ENCODE measurements around the gene ALS2CL. TPM values are rescaled to one million over a fixed set of nuclear protein-coding genes. Genes with fewer than 3 reads are reported as not detected.

Gene ALS2CL
- total and polyA plus RNA-seq, 2 experiments from 2014 or later, result 3.4 to 11.8 TPM

DNA sequence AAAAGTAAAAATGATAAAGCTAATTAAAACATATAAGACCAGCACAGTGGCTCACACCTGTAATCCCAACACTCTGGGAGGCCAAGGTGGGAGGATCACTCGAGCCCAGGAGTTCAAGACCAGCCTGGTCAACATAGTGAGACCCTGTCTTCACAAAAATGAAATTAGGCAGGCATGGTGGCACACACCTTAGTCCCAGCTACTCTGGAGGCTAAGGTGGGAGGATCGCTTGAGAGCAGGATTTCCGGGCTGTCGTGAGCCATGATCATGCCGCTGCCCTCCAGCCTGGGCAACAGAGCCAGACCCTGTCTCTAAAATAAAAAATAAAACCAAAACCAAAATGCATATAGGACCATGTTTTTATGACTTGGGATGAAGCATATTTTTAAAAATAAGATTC, 29.0 kb upstream of the ALS2CL start (continued):
- TF ChIP-seq POLR2AphosphoS5 (IDR thresholded peaks at IDR 0.05; ENCODE audit: low read depth), result no peak
- TF ChIP-seq EZH2 (IDR thresholded peaks at IDR 0.05; ENCODE audit: low read depth, unreplicated experiment), result no peak

DNA sequence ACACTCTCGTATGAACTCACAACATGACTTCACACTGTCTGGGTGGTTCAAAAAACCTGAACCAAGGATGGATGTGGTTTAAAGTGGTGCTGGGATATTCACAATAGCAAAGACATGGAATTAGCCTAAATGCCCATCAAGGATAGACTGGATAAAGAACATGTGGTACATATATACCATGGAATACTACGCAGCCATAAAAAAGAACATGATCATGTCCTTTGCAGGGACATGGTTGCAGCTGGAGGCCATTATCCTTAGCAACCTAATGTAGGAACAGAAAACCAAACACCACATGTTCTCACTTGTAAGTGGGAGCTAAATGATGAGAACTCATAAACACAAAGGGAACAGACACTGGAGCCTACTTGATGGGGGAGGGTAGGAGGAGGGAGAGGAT, 27.5 kb upstream of the ALS2CL start:
- Histone ChIP-seq H3F3A (replicated peaks; ENCODE audit: low read depth) (no peaks in the 10 kb centered on the region; the same call in 1 of the 2 replicates), H2AFZ (no peak overlapping the region), H3K27ac (ENCODE audit: low read depth) (no peak overlapping the region), H3K9me2 (ENCODE audit: insufficient read depth) (no peaks in the 10 kb centered on the region), H3K4me3 (no peak overlapping the region), H3K4me1 (ENCODE audit: insufficient read depth) (peaks cover 3% of the 10 kb centered on the region), H3K36me3 (ENCODE audit: insufficient read depth) (no peaks in the 10 kb centered on the region), H3K4me2 (no peak overlapping the region), H4K20me1 (replicated peaks; ENCODE audit: insufficient read depth) (no peaks in the 10 kb centered on the region), H3K27me3 (ENCODE audit: insufficient read depth) (no peaks in the 10 kb centered on the region), H3K79me2 (replicated peaks; ENCODE audit: insufficient read depth) (no peaks in the 10 kb centered on the region)
- no peak for TF ChIP-seq REST (IDR thresholded peaks at IDR 0.05; ENCODE audit: unreplicated experiment)
- no peak for TF ChIP-seq EZH2 (IDR thresholded peaks at IDR 0.05; ENCODE audit: low read depth, unreplicated experiment)
- TF ChIP-seq CREB1 (CRISPR knock-in tag; IDR thresholded peaks at IDR 0.05; ENCODE audit: low read depth), result no peak
- TF ChIP-seq, protein P1, sequence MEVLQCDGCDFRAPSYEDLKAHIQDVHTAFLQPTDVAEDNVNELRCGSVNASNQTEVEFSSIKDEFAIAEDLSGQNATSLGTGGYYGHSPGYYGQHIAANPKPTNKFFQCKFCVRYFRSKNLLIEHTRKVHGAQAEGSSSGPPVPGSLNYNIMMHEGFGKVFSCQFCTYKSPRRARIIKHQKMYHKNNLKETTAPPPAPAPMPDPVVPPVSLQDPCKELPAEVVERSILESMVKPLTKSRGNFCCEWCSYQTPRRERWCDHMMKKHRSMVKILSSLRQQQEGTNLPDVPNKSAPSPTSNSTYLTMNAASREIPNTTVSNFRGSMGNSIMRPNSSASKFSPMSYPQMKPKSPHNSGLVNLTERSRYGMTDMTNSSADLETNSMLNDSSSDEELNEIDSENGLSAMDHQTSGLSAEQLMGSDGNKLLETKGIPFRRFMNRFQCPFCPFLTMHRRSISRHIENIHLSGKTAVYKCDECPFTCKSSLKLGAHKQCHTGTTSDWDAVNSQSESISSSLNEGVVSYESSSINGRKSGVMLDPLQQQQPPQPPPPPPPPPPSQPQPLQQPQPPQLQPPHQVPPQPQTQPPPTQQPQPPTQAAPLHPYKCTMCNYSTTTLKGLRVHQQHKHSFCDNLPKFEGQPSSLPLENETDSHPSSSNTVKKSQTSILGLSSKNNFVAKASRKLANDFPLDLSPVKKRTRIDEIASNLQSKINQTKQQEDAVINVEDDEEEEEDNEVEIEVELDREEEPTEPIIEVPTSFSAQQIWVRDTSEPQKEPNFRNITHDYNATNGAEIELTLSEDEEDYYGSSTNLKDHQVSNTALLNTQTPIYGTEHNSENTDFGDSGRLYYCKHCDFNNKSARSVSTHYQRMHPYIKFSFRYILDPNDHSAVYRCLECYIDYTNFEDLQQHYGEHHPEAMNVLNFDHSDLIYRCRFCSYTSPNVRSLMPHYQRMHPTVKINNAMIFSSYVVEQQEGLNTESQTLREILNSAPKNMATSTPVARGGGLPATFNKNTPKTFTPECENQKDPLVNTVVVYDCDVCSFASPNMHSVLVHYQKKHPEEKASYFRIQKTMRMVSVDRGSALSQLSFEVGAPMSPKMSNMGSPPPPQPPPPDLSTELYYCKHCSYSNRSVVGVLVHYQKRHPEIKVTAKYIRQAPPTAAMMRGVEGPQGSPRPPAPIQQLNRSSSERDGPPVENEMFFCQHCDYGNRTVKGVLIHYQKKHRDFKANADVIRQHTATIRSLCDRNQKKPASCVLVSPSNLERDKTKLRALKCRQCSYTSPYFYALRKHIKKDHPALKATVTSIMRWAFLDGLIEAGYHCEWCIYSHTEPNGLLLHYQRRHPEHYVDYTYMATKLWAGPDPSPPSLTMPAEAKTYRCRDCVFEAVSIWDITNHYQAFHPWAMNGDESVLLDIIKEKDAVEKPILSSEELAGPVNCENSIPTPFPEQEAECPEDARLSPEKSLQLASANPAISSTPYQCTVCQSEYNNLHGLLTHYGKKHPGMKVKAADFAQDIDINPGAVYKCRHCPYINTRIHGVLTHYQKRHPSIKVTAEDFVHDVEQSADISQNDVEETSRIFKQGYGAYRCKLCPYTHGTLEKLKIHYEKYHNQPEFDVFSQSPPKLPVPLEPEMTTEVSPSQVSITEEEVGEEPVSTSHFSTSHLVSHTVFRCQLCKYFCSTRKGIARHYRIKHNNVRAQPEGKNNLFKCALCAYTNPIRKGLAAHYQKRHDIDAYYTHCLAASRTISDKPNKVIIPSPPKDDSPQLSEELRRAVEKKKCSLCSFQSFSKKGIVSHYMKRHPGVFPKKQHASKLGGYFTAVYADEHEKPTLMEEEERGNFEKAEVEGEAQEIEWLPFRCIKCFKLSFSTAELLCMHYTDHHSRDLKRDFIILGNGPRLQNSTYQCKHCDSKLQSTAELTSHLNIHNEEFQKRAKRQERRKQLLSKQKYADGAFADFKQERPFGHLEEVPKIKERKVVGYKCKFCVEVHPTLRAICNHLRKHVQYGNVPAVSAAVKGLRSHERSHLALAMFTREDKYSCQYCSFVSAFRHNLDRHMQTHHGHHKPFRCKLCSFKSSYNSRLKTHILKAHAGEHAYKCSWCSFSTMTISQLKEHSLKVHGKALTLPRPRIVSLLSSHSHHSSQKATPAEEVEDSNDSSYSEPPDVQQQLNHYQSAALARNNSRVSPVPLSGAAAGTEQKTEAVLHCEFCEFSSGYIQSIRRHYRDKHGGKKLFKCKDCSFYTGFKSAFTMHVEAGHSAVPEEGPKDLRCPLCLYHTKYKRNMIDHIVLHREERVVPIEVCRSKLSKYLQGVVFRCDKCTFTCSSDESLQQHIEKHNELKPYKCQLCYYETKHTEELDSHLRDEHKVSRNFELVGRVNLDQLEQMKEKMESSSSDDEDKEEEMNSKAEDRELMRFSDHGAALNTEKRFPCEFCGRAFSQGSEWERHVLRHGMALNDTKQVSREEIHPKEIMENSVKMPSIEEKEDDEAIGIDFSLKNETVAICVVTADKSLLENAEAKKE (CRISPR knock-in tag; IDR thresholded peaks at IDR 0.05), result no peak
- TF ChIP-seq POLR2AphosphoS5 (IDR thresholded peaks at IDR 0.05; ENCODE audit: low read depth), result no peak
- Mint-ChIP-seq H3K4me3 (no peak overlapping the region), H3K27me3 (ENCODE audit: insufficient read depth, low read depth, poor library complexity) (peaks cover 8% of the 10 kb centered on the region), H3K4me1 (peaks cover 8% of the 10 kb centered on the region), H3K27ac (no peak overlapping the region), H3K9me3 (no peaks in the 10 kb centered on the region), H3K36me3 (ENCODE audit: low read depth) (no peaks in the 10 kb centered on the region)
- no peak for ATAC-seq
- DNase-seq (ENCODE audit: low spot score), result no peak

Data from GM23338 (cell line).